Transverse colon (tissue), 4 donors: Measurements from ENCODE around the gene C1orf122.

Source experiments
- POLR2A ChIP-seq: fragments of 450-650 bp; IDR thresholded peaks from one replicate; pipeline ENCODE4 v1.6.1; 2016; ENCODE audit warnings: antibody characterized with exemption, mild to moderate bottlenecking, moderate library complexity
- POLR2AphosphoS5 ChIP-seq, 3 donors: sonication (generic); formaldehyde crosslinking; IDR thresholded peaks; one replicate each; pipeline ENCODE4 v1.6.1; 2016; ENCODE audit warnings: antibody characterized with exemption in 3 of 3
- TF ChIP-seq, protein P1 (sequence below), 5 experiments: fragments of 200-600 bp in 3 of 5; fragments of 450-650 bp in 2 of 5; sonication (generic) in 3 of 5; IDR thresholded peaks; 1 replicate in 2 of 5; 2 replicates in 3 of 5; pipeline ENCODE4 v1.5.1; 2016 to 2017; ENCODE audit warnings: antibody characterized with exemption in 5 of 5, inconsistent platforms in 3 of 5, mild to moderate bottlenecking in 2 of 5, moderate library complexity in 1 of 5

DNA sequence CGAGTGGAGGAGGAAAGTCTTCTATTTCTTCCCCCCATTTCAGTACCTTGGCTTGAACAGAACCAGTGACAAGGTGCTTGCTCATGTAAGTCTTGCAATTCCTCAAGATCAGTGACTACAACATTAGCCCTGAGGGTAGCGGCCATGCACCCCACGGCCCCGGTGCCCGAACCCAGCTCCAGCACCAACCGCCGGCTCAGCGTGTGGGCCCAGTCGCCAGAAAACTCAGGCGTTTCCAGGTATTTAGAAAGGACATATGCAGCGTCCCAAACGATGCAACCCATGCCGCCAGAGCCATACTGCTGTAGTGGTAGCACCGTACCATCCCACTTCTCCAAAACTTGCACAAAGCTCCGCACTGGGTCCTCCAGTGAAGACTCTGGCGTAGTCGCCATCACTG, 25.1 kb upstream of the C1orf122 start:
- no peak for TF ChIP-seq POLR2A
- TF ChIP-seq, protein P1, sequence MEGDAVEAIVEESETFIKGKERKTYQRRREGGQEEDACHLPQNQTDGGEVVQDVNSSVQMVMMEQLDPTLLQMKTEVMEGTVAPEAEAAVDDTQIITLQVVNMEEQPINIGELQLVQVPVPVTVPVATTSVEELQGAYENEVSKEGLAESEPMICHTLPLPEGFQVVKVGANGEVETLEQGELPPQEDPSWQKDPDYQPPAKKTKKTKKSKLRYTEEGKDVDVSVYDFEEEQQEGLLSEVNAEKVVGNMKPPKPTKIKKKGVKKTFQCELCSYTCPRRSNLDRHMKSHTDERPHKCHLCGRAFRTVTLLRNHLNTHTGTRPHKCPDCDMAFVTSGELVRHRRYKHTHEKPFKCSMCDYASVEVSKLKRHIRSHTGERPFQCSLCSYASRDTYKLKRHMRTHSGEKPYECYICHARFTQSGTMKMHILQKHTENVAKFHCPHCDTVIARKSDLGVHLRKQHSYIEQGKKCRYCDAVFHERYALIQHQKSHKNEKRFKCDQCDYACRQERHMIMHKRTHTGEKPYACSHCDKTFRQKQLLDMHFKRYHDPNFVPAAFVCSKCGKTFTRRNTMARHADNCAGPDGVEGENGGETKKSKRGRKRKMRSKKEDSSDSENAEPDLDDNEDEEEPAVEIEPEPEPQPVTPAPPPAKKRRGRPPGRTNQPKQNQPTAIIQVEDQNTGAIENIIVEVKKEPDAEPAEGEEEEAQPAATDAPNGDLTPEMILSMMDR (IDR thresholded peaks at IDR 0.05): no peak
- no peak for TF ChIP-seq POLR2AphosphoS5 (IDR thresholded peaks at IDR 0.05)
